Ascending aorta (tissue), 2 donors: ENCODE measurements around the gene CCT6B. TPM values are rescaled to one million over a fixed set of nuclear protein-coding genes. Genes with fewer than 3 reads are reported as not detected.

Experiments used
- DNase-seq, 2 donors: peaks; one replicate each; pipeline ENCODE4 v3.0.0-alpha.2; 2019; ENCODE audit warnings: low spot score in 2 of 2
- H3K27ac ChIP-seq, 2 donors: fragments of 200-600 bp; sonication (generic); one replicate each; pipeline ENCODE4 v1.5.1; 2016 to 2017; ENCODE audit warnings: mild to moderate bottlenecking in 1 of 2
- H3K27me3 ChIP-seq: fragments of 200-600 bp; sonication (generic); one replicate; pipeline ENCODE4 v1.5.1; 2017
- H3K36me3 ChIP-seq, 2 donors: fragments of 200-600 bp; sonication (generic); one replicate each; pipeline ENCODE4 v1.5.1; 2016
- H3K4me1 ChIP-seq, 2 donors: fragments of 200-600 bp; sonication (generic); one replicate each; pipeline ENCODE4 v1.5.1; 2016 to 2017; ENCODE audit warnings: mild to moderate bottlenecking in 1 of 2
- H3K4me3 ChIP-seq, 2 donors: fragments of 200-600 bp; sonication (generic); one replicate each; pipeline ENCODE4 v1.5.1; 2016 to 2017; ENCODE audit warnings: mild to moderate bottlenecking in 1 of 2
- H3K9me3 ChIP-seq, 2 donors: fragments of 200-600 bp; sonication (generic); one replicate each; pipeline ENCODE4 v1.5.1; 2016
- CTCF ChIP-seq, 3 experiments: fragments of 200-600 bp in 2 of 3; fragments of 450-650 bp in 1 of 3; sonication (generic) in 2 of 3; IDR thresholded peaks; one replicate each; pipeline ENCODE4 v1.5.1; 2016 to 2019; ENCODE audit warnings: antibody characterized with exemption in 3 of 3, mild to moderate bottlenecking in 1 of 3, moderate library complexity in 1 of 3
- intact Hi-C: fragments of 100-400 bp; cut with DNase I; formaldehyde crosslinking; loops from one replicate; pipeline ENCODE4 v1.15.1; 2023
- total RNA-seq: library from RNA; depleted of rRNA; stranded (reverse); fragments of >200 nt; gene quantifications from one replicate; pipeline ENCODE4 v1.1.0, GENCODE V29; 2016

Gene CCT6B
- total RNA-seq, 1 donor from 2014 or later = not detected

- no peaks in the 10 kb centered on the region for H3K36me3 ChIP-seq
- peaks cover 0 to 6% of the 10 kb centered on the region in 2 donors for H3K9me3 ChIP-seq
- DNase-seq = no peak
- no peak for TF ChIP-seq CTCF (IDR thresholded peaks at IDR 0.05)
- H3K27me3 ChIP-seq = no peaks in the 10 kb centered on the region
- H3K4me3 ChIP-seq = no peak overlapping the region
- no peak overlapping the region for H3K27ac ChIP-seq
- intact Hi-C loops = no loop called here
- no peaks in the 10 kb centered on the region for H3K4me1 ChIP-seq
Observed at GRCh38 chr17:34879146-34879545, 82.1 kb downstream of the CCT6B start.

Other genes with a start within 250 kb of the CCT6B start
- 1.9 TPM for gene ZNF830, start 80 bp upstream of the CCT6B start, total RNA-seq
- gene LIG3, start 19.1 kb upstream of the CCT6B start, total RNA-seq = 24.5 TPM
- gene RFFL, start 102.2 kb upstream of the CCT6B start, total RNA-seq = 20.0 TPM
- gene RAD51D, start 158.4 kb upstream of the CCT6B start, total RNA-seq = 3.7 TPM
- gene FNDC8, start 160.2 kb upstream of the CCT6B start, total RNA-seq = not detected
- 3.8 TPM for gene NLE1, start 180.8 kb upstream of the CCT6B start, total RNA-seq
- gene UNC45B, start 186.4 kb upstream of the CCT6B start, total RNA-seq = not detected
- gene SLC35G3, start 232.9 kb upstream of the CCT6B start, total RNA-seq = not detected